CD4-positive, alpha-beta T cell treated with Interleukin-1 beta for 1 hour (primary cell): ENCODE measurements around the gene B3GNT4.
A peak's percentile ranks its signal among the peaks of the same experiment; 100 is the strongest.
"Not testable (repeated sequence)": the region's sequence is repeated elsewhere in the genome, so short reads cannot be mapped to it uniquely, and the experiment has no call there.

Experiments
- DNase-seq, 2 donors: peaks; one replicate each; pipeline ENCODE4 v3.0.0-alpha.2; 2020 to 2022

The B3GNT4 gene

GRCh38 chr12:122203301-122204166 is at the start of gene B3GNT4:
B3GNT4 (plus strand) TSS chr12:122203709; CDS start chr12:122204619, 910 bp downstream.
- peak; percentile 58 to 77 for DNase-seq

DNA sequence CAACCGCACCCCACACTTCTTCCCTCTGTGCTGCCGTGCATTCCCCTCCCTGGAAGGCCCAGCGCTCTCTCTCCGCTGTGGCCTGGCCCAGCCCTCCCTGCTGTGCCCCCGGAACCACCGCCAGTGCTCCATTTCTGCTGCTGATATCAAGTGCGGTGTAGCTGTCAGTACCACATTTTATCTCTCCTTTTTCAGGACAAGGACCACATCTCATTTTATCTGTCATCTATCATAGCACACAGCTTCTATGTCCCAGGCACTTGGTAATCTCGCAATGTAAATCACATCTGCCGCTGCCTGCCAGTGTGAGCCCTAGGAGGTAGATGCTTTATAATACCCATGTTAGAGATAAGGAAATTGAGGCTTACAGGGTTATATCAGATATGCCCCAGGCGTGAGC is 47.8 kb upstream of the B3GNT4 start:
- DNase-seq = no peak

DNA sequence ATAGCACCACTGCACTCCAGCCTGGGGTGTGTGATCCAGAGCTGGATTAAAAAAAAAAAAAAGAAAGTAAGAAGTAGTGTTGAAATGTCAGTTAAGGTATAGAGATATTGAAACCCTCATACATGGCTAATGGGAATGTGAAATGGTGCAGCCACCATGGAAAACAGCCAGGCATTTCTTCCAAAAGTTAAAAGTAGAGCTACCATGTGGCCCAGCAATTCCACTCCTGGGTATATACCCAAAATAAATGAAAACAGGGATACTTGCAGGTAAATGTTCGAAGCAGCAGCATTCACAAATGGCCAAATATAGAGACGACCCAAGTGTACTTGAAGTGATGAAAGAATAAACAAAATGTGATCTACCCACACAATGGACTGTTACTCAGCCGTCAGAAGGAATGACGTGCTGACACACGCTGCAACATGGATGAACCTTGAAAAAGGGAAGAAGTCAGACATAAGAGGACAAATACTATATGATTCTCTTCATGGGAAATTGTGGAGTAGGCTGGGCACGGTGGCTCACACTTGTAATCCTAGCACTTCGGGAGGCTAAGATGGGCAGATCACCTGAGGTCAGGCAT is 44.7 kb upstream of the B3GNT4 start:
- DNase-seq = no peak

DNA sequence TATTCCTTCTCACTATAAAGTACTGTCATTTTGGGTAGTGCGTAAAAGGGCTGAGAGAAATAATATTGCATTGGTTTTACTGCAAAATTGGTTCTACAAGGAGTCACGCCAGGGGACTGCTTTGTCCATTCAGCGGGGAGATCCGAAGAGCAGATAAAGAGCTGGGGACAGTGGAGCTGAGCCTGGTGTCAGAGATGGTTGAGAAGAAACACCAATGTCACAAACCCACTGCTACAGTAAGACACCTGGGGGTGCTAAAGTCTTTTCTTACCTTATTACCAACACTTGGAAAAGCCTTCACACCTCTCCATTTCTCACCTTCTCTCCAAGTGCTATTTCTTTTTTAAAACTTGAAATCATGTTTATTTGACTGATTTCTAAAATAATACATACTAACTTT is 43.6 kb upstream of the B3GNT4 start:
- no peak for DNase-seq

DNA sequence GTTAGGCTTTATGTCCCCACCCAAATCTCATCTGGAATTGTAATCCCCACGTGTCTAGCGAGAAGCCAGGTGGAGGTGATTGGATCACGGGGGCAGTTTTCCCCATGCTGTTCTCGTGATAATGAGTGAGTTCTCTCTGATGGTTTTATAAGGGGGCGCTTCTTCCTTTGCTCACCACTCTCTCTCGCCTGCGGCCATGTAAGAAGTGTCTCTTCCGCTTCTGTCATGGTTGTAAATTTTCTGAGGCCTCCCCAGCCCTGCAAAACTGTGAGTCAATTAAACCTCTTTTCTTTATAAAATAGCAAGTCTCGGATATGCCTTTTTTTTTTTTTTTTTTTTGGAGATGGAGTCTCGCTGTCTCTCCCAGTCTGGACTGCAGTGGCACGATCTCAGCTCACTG is 42.7 kb upstream of the B3GNT4 start:
- no peak for DNase-seq

- DNase-seq = peak in 1 of 2 donors; percentile 35
Measured at GRCh38 chr12:122161682-122162081, 41.8 kb upstream of the B3GNT4 start.

- no peak for DNase-seq
Measured at GRCh38 chr12:122162976-122163375, 40.5 kb upstream of the B3GNT4 start.

DNA sequence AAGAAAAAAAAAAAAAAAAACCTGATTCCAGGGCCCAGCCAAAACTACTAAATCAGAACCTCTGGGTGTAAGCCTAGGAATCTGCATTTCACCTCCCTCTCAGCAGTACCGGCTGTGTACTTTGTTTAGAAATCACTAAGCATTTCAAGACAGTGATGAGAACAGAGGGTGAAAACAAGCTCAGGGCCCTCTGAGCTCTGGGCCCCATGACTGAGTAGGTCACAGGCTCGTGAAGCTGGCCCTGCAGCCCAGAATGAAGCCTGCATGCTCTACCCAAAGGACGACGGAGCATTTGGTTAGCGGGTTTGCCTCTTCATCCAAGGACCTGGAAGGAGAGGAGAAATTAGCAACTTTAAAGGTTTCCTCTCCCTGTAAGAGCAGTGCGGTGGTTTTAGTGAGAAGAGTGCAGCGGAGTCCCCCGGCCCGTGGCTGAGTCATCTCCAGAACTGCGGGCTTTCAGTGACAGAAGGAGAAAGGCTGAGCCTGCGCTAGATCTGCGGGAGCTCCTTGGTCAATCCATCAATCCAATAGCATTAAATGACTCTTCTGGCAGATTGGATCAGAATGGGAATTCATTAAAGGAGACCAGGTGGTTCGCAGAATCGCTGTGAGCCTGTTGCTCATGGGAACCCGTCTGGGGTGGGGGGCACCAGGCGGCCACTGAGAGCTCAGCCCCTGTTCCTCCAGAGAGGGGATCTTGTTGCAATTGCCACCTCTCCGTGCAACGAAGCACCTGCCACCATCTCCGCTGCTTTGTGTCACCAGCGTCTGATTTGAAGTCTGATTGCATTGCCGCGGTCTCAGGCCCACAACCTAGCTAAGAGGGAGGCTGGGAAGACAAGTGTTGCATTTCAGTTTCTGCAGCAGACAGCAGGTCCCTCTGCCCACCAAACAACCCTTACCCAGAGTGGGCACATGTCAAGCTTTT is 36.8 kb upstream of the B3GNT4 start:
- peak in 1 of 2 donors; percentile 26 for DNase-seq

- no peak for DNase-seq
Measured at GRCh38 chr12:122167356-122167925, 36.1 kb upstream of the B3GNT4 start.

DNA sequence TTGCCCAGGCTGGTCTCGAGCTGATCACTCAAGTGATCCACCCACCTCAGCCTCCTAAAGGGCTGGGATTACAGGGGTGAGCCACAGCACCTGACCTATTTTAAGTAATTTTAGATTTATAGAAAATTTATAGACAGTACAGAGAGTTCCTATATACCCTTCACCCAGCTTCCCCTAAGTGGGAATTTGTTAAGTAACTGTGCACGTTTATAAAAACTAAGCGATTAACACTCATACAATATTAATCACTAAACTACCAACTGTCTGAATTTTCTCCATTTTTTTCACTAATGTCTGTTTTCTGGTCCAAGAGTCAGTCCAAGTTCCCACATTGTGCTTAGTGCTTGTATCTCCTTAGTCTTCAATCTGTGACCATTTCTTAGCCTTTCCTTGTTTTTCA is 35.0 kb upstream of the B3GNT4 start:
- DNase-seq = no peak

GRCh38 chr12:122171399-122171798 is 32.1 kb upstream of the B3GNT4 start:
- no peak for DNase-seq

GRCh38 chr12:122172262-122172939 is 31.1 kb upstream of the B3GNT4 start:
- no peak for DNase-seq

- DNase-seq = no peak
Measured at GRCh38 chr12:122174155-122174845, 29.2 kb upstream of the B3GNT4 start, which contains the start of gene IL31. IL31 (minus strand) TSS chr12:122174221; CDS start chr12:122174172, 49 bp downstream.

- not testable (repeated sequence) for DNase-seq
Measured at GRCh38 chr12:122176473-122176872, 27.0 kb upstream of the B3GNT4 start.

DNA sequence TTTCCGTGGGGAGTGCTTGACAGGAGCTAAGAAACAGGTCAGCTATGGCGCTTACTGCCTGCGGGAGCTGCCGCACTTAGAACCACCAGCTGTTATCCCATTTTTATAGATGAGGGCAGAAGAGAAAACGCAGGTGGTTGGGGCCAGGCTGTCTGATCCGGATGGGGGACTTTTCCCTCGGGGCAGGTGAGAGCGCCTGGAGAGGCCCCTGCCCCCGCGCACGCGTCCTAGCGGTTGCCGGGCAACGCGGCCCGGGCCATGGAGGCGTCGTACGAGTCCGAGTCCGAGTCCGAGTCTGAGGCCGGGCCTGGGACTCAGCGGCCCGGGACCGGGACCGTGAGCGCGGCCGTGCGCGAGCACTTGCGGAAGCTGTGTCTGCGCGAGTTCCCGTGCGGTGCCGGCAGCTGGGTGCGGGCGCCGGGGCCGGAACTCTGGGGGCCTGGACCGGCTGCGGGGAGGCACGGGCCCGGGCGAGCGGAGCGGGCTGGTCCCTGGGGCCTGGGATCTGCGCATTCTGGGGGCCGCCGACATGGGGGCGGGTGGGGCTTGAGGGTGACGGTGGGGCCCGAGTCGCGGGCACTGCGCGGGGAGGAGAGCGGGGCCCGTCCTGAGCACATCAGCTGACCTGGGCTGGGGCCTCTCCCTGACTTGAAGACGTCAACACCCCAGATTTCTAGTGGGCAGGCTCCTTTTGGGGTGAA is 20.5 kb upstream of the B3GNT4 start, which contains the start of gene LRRC43:
Gene LRRC43 (plus strand): TSS at position 237 of the 701 bp plus-strand sequence. CDS start 22 bp downstream, at position 259.
- DNase-seq = peak in 1 of 2 donors; percentile 39

GRCh38 chr12:122183588-122183940 is 19.9 kb upstream of the B3GNT4 start:
- DNase-seq = no peak

- peak in 1 of 2 donors; percentile 27 for DNase-seq
Measured at GRCh38 chr12:122184517-122184916, 19.0 kb upstream of the B3GNT4 start.

DNA sequence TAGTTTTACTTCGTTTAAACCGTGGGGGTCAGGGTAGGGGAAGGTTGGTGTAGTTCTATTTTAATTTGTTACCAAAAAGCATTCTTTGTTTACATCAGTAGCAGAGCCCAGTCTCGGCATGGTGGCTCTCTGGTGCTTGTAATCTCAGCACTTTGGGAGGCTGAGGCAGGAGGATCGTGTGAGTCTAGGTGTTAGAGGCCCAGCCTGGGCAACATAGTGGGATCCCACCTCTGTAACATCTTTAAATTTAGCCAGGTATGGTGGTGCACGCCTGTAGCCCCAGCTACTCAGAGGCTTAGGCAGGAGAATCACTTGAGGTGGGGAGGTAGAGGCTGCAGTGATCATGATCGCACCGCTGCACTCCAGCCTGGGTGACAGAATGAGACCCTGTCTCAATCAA is 18.4 kb upstream of the B3GNT4 start:
- DNase-seq = no peak

GRCh38 chr12:122185494-122186082 is 17.9 kb upstream of the B3GNT4 start:
- no peak for DNase-seq

- DNase-seq = no peak
Measured at GRCh38 chr12:122187466-122187865, 16.0 kb upstream of the B3GNT4 start.
